HepG2 (cell line): Measurements from ENCODE around the gene DLG5. TPM values are rescaled to one million over a fixed set of nuclear protein-coding genes. Genes with fewer than 3 reads are reported as not detected.

Source experiments
- ARID5B ChIP-seq: IDR thresholded peaks from 2 replicates; pipeline ENCODE4 v1.4.0; 2020; ENCODE audit warnings: mild to moderate bottlenecking, missing genetic modification reagents
- MIER3 ChIP-seq: IDR thresholded peaks from 2 replicates; pipeline ENCODE4 v1.6.1; 2016; ENCODE audit warnings: missing compliant biosample characterization, borderline replicate concordance
- NR2F2 ChIP-seq: IDR thresholded peaks from 2 replicates; pipeline ENCODE4 v1.6.1; 2012; ENCODE audit warnings: low read depth, inconsistent platforms, borderline replicate concordance
- PHF8 ChIP-seq: sonication (generic); formaldehyde crosslinking; IDR thresholded peaks from 2 replicates; pipeline ENCODE4 v1.5.0; 2020; ENCODE audit warnings: missing genetic modification reagents
- RORA ChIP-seq: sonication (generic); formaldehyde crosslinking; IDR thresholded peaks from 2 replicates; pipeline ENCODE4 v1.5.0; 2020; ENCODE audit warnings: mild to moderate bottlenecking, missing genetic modification reagents, moderate library complexity
- STAG1 ChIP-seq: sonication (generic); formaldehyde crosslinking; IDR thresholded peaks from 2 replicates; pipeline ENCODE4 v1.4.0; 2020; ENCODE audit warnings: missing genetic modification reagents
- ZNF225 ChIP-seq: sonication (generic); formaldehyde crosslinking; IDR thresholded peaks from 2 replicates; pipeline ENCODE4 v1.4.0; 2020; ENCODE audit warnings: mild to moderate bottlenecking, missing genetic modification reagents
- ZNF776 ChIP-seq: sonication (generic); formaldehyde crosslinking; IDR thresholded peaks from 2 replicates; pipeline ENCODE4 v1.4.0; 2020; ENCODE audit warnings: mild to moderate bottlenecking, missing genetic modification reagents
- ZNF878 ChIP-seq: sonication (generic); formaldehyde crosslinking; IDR thresholded peaks from 2 replicates; pipeline ENCODE4 v1.8.1; 2023; ENCODE audit warnings: mild to moderate bottlenecking, missing genetic modification reagents, moderate library complexity
- polyA plus RNA-seq, 8 experiments: library from polyadenylated mRNA; depleted of rRNA in 3 of 8; stranded (reverse) in 7 of 8; unstranded in 1 of 8; fragments of >200 nt; fragmentation: Illumina TruSeq in 4 of 8; extraction: Trizol in 4 of 8; gene quantifications; 2 replicates each; pipeline versions ENCODE4 v1.2.1 to v1.2.3, GENCODE V29; 2011 to 2016; ENCODE audit warnings: low read depth in 4 of 8, missing spikeins in 1 of 8, mixed read lengths in 1 of 8; ENCODE audit not compliant: insufficient read depth in 1 of 8
- total RNA-seq, 5 experiments: library from RNA; depleted of rRNA; stranded (reverse); fragments of >200 nt; fragmentation: Illumina TruSeq; extraction: Trizol; gene quantifications; 2 replicates each; pipeline ENCODE4 v1.2.3, GENCODE V29; 2016; ENCODE audit warnings: low read depth in 1 of 5
- TF ChIP-seq, protein P1 (sequence below): sonication (generic); formaldehyde crosslinking; conservative IDR thresholded peaks from 2 replicates; pipeline ENCODE4 v1.4.0; 2020; ENCODE audit warnings: missing genetic modification reagents
- TF ChIP-seq, protein P2 (sequence below): IDR thresholded peaks from 2 replicates; pipeline ENCODE4 v1.6.1; 2016; ENCODE audit warnings: low read depth
- TF ChIP-seq, protein P3 (sequence below): sonication (generic); formaldehyde crosslinking; IDR thresholded peaks from 2 replicates; pipeline ENCODE4 v1.4.0; 2020; ENCODE audit warnings: missing genetic modification reagents, mild to moderate bottlenecking, borderline replicate concordance
- TF ChIP-seq, protein P4 (sequence below): sonication (generic); formaldehyde crosslinking; IDR thresholded peaks from 2 replicates; pipeline ENCODE4 v1.4.0; 2020; ENCODE audit warnings: missing genetic modification reagents, low read depth, mild to moderate bottlenecking, borderline replicate concordance
- TF ChIP-seq, protein P5 (sequence below): fragments of 450-650 bp; IDR thresholded peaks from 2 replicates; pipeline ENCODE4 v1.6.1; 2016

DLG5 gene
- total and polyA plus RNA-seq, 2 of the 13 experiments (the other 11 are each of a cell fraction or from before 2014, with no cell fraction given) = 15.5 to 18.2 TPM

DNA sequence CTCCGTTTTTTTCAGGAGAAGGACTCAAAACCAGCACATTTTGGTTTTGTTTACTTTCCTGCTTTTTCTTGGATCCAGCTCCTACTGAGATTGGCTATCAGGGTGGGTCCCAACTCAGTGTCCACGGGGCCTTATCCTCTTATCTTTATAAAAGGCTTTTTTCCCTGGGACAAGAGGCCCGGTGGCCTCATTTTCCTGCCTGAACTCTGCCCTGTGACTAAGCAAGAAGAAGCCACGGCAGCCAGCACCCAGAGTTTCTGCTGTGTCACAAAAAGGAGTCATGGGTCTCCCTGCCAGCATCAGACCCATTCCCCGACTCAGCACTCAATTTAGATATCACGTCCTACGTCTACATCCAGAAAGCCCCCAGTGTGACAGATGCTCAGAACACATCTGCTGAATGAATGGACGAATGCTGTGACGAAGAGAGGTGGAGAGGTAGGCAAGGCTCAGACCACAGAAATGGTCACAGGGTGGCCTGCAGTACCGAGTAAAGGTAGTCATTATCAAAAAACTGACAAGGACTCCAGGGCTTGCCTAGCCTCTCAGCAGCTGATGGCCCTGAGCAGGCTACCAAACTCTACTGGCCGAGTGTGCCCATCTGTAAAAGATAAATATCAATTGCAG is 16.7 kb downstream of the DLG5 start (continued):
- TF ChIP-seq, protein P1, sequence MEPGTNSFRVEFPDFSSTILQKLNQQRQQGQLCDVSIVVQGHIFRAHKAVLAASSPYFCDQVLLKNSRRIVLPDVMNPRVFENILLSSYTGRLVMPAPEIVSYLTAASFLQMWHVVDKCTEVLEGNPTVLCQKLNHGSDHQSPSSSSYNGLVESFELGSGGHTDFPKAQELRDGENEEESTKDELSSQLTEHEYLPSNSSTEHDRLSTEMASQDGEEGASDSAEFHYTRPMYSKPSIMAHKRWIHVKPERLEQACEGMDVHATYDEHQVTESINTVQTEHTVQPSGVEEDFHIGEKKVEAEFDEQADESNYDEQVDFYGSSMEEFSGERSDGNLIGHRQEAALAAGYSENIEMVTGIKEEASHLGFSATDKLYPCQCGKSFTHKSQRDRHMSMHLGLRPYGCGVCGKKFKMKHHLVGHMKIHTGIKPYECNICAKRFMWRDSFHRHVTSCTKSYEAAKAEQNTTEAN = no peak
- no peak; the same call in 1 of the 2 replicates for TF ChIP-seq PHF8 (CRISPR knock-in tag)
- peak; percentile 76; the same call in 1 of the 2 replicates for TF ChIP-seq MIER3 (CRISPR knock-in tag)
- TF ChIP-seq RORA (CRISPR knock-in tag) = no peak
- peak; percentile 51; the same call in 1 of the 2 replicates for TF ChIP-seq ZNF878 (CRISPR knock-in tag)
- TF ChIP-seq, protein P2, sequence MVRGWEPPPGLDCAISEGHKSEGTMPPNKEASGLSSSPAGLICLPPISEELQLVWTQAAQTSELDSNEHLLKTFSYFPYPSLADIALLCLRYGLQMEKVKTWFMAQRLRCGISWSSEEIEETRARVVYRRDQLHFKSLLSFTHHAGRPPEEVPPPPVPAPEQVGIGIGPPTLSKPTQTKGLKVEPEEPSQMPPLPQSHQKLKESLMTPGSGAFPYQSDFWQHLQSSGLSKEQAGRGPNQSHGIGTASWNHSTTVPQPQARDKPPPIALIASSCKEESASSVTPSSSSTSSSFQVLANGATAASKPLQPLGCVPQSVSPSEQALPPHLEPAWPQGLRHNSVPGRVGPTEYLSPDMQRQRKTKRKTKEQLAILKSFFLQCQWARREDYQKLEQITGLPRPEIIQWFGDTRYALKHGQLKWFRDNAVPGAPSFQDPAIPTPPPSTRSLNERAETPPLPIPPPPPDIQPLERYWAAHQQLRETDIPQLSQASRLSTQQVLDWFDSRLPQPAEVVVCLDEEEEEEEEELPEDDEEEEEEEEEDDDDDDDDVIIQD (CRISPR knock-in tag) = no peak
- TF ChIP-seq ZNF776 (CRISPR knock-in tag) = no peak
- TF ChIP-seq NR2F2 = peak; percentile 79; the same call in 1 of the 2 replicates
- TF ChIP-seq, protein P3, sequence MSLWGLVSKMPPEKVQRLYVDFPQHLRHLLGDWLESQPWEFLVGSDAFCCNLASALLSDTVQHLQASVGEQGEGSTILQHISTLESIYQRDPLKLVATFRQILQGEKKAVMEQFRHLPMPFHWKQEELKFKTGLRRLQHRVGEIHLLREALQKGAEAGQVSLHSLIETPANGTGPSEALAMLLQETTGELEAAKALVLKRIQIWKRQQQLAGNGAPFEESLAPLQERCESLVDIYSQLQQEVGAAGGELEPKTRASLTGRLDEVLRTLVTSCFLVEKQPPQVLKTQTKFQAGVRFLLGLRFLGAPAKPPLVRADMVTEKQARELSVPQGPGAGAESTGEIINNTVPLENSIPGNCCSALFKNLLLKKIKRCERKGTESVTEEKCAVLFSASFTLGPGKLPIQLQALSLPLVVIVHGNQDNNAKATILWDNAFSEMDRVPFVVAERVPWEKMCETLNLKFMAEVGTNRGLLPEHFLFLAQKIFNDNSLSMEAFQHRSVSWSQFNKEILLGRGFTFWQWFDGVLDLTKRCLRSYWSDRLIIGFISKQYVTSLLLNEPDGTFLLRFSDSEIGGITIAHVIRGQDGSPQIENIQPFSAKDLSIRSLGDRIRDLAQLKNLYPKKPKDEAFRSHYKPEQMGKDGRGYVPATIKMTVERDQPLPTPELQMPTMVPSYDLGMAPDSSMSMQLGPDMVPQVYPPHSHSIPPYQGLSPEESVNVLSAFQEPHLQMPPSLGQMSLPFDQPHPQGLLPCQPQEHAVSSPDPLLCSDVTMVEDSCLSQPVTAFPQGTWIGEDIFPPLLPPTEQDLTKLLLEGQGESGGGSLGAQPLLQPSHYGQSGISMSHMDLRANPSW = no peak
- no peak for TF ChIP-seq ZNF225
- peak; percentile 91 for TF ChIP-seq ARID5B (CRISPR knock-in tag)
- TF ChIP-seq, protein P4, sequence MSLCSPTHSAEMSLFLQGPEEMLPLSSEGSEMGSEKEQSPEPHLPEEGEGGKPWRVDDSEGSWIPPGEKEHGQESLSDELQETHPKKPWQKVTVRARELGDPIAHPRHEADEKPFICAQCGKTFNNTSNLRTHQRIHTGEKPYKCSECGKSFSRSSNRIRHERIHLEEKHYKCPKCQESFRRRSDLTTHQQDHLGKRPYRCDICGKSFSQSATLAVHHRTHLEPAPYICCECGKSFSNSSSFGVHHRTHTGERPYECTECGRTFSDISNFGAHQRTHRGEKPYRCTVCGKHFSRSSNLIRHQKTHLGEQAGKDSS (CRISPR knock-in tag) = no peak
- TF ChIP-seq, protein P5, sequence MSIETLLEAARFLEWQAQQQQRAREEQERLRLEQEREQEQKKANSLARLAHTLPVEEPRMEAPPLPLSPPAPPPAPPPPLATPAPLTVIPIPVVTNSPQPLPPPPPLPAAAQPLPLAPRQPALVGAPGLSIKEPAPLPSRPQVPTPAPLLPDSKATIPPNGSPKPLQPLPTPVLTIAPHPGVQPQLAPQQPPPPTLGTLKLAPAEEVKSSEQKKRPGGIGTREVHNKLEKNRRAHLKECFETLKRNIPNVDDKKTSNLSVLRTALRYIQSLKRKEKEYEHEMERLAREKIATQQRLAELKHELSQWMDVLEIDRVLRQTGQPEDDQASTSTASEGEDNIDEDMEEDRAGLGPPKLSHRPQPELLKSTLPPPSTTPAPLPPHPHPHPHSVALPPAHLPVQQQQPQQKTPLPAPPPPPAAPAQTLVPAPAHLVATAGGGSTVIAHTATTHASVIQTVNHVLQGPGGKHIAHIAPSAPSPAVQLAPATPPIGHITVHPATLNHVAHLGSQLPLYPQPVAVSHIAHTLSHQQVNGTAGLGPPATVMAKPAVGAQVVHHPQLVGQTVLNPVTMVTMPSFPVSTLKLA = no peak
- peak; percentile 18; the same call in 1 of the 2 replicates for TF ChIP-seq STAG1 (CRISPR knock-in tag)
